Activated gamma-delta T cell (primary cell): Measurements from ENCODE around the gene CCDC40.

Experiments used
- DNase-seq: peaks from one replicate; lab custom pipeline; 2025; lab: John Stamatoyannopoulos, UW

CCDC40 gene

DNA sequence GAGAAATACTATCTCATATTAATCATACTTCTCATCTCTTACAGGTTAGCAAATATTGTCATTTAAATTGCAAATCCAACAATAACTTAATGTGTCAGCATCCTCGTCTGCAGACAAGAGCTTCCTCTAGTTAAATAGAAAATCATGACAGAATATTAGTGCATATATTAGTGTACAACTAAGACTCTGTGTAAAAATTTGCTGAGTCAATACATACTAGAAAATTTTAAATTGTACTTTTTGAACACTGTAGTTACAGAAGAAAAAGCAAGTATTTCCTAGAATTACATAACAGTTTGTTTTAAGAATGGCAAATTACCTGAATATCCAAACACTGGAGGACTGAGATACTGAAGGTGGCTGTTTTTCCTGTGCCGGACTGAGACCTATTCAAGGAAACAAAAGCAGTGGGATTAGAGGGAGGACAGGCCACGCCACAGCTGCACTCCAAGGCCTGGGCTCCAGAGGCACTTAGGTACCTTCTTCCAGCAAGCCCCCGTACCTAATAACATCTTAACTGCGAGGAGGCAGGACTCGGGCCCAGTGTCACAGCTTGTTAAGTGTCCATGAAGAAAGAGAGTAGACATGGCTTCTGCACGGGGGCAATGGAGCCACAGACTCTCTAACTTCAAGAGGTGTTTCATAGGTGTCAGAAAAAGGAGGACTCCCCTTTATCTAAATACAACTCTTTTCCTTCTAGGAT, 105.2 kb downstream of the CCDC40 start:
- DNase-seq, result no peak

DNA sequence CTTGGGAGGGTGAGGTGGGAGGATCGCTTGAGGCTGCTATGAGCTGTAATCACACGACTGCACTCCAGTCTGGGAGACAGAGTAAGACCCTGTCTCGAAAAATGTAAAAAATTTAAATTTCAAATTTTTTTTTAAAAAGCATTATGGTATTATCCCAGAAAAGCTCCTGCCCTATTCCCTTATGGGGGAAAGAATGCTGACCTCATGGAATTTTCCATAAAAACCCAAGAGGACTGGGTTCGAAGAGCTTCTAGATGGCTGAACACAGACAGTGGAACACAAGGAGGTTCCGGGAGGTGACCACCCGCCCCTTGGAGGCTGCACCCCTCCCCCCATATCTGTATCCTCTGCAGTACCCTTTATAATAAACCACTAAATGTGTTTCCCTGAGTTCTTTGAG, 106.5 kb downstream of the CCDC40 start:
- no peak for DNase-seq

DNA sequence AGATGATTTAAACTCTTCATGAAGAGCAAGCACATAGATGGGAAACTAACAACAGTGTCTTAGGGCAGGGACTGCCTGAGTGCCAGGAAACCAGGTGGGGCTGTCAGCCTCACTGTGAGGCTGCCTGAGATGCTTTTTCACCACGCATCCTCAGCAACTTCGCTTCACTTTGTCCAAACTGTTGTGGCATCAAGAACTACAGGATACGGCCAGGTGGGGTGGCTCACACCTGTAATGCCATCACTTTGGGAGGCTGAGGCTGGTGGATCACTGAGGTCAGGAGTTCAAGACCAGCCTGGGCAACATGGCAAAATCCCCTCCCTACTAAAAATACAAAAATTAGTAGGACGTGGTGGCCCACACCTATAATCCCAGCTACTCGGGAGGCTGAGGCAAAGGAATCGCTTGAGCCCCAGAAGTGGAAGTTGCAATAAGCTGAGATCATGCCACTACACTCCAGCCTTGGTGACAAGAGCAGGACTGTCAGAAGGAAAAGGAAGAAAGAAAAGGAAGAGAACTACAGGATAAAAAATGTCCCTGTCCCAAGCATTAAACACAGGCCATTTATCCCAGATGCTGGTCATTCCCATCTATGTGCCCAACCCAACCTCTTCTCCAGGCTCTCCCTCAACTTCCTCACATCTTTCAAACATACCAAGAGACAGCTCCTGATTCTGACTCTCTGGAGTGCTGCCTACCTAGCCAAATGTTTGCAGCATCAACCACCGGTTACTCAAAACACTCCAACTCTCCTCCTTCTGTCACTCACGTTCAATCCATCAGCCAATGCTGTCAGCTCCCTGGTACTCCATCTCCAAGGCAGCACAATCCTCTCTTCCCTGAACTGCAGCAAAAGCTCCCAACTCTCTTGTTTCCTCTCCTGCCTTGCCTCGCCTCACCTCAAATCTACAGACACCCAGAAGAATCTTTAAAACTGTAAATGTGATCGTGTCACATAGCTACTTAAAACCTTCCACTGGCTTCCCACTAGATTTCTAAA, 108.9 kb downstream of the CCDC40 start:
- DNase-seq, result no peak

DNA sequence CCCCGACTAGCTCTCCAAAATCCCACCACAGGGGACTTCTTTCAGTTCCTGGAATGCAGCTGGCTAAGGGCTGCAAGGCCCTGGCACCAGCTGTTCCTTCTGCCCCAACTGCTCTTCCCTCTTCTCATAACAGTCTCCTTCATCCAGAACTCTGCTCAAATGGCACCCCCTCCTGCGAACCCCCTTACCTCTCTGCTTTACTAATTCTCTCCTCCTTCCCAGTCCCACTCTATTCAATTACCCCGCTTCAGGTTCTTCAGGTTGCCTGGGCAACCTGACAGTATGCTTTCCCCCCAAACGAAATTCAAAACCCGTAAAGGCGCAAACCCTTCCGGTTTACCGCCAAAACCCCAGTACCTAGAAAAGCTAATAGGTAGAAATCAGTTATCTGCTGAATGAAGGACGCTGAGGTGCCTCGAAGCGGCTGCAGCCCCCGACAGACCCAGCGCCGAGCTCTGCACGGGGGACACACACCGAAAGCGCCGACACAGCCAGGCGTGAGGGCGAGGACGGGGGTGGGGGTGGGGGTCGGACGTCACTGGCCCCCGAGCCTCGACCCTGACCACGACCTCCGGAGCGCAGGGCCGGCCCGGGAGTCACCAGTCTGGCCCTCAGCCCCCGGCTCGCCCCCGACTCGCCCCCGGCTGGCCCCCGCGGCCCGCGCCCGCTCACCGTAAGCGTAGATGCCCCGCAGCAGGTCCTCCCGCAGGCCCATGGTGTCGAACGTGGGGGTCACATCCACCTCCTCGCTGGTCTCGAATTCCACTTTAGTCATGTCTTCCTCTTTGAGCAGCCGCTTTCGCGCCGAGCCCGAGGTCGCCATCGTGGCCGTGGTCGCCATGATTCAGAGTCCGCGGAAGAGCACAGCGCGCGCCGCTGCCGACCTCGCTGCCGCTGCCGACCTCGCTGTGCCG, 109.9 kb downstream of the CCDC40 start:
- DNase-seq, result no peak

DNA sequence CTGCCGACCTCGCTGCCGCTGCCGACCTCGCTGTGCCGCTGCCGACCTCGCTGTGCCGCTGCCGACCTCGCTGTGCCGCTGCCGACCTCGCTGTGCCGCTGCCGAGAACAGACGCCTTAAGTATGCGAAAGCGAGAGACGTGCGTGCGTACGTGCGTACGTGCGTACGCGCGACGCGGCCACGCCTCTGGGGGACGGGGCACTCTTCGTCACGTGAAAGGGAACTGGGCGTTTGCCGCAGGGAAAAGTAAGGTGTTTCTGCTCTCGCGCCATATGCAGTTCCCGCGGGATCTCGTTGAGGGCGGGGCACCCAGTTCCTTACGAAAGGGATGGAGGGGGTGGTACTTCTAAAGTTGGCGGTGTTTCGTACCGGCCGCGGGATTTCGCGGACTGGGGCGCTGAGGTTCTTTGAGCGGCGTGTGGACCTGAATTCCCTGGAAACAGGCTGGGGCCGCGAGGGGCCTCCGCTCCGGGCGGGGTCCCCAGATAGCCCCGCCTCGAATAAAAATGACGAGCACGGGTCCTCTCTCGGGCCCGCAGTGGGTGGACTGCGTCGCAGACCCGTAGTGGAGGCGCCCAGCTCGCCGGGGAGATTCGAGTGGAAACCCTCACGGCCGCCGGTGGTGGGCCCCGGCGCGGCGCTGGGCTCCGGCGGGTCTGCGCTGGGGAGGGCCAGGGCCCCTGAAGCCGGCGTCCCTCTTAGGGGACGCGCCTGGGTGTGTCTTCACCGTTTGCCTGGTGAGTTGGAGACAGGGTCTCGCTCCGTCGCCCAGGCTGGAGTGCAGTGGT, 110.8 kb downstream of the CCDC40 start, which contains the start of gene EIF4A3:
EIF4A3 (minus strand) TSS at position 94 of the 788 bp plus-strand sequence. CDS start 167 bp downstream, outside the sequence.
- DNase-seq, result peak; percentile 94
